T-cell (primary cell): ENCODE measurements around the gene FREM3. TPM values are rescaled to one million over a fixed set of nuclear protein-coding genes. Genes with fewer than 3 reads are reported as not detected.
"Not testable (repeated sequence)": the region's sequence is repeated elsewhere in the genome, so short reads cannot be mapped to it uniquely, and the experiment has no call there.

Source experiments
- ATAC-seq, 4 experiments: fragments of 200-7000 bp in 3 of 4; fragments of 150-1000 bp in 1 of 4; cut with Tn5 transposase; replicated peaks in 1 of 4; 1 replicate in 3 of 4; 2 replicates in 1 of 4; pipeline ENCODE4 v1.10.0; 2021; ENCODE audit warnings: moderate library complexity in 3 of 4, mild to moderate bottlenecking in 2 of 4, moderate number of reproducible peaks in 1 of 4
- CTCF ChIA-PET, 2 donors: fragments of 300-600 bp; sonication (Branson Sonifier 250); formaldehyde crosslinking; loops; one replicate each; lab custom pipeline; 2022; ENCODE audit warnings: antibody characterized with exemption in 2 of 2; lab: Charles Lee
- POLR2A ChIA-PET, 2 donors: fragments of 300-600 bp; sonication (Branson Sonifier 250); formaldehyde crosslinking; loops; one replicate each; lab custom pipeline; 2022; ENCODE audit warnings: antibody characterized with exemption in 2 of 2; lab: Charles Lee
- DNase-seq, 35 experiments: peaks; one replicate each; pipeline versions ENCODE4 v3.0.0 to v3.0.0-alpha.2; 2013 to 2023
- H3K27ac ChIP-seq: one replicate; pipeline ENCODE4 v1.5.1; 2013; ENCODE audit warnings: low read length
- H3K27me3 ChIP-seq, 2 experiments: replicated peaks in 1 of 2; 1 replicate in 1 of 2; 2 replicates in 1 of 2; pipeline versions ENCODE4 v1.6.1 to v1.7.0; 2013; ENCODE audit warnings: low read length in 1 of 2, mixed read lengths in 1 of 2; ENCODE audit not compliant: control insufficient read depth in 2 of 2, insufficient read depth in 2 of 2; ENCODE audit errors: extremely low read depth in 1 of 2
- H3K36me3 ChIP-seq, 2 donors: 1 replicate in 1 of 2; 2 replicates in 1 of 2; pipeline versions ENCODE4 v1.6.1 to v1.7.0; 2013; ENCODE audit warnings: low read length in 1 of 2; ENCODE audit not compliant: control insufficient read depth in 2 of 2, insufficient read depth in 1 of 2; ENCODE audit errors: extremely low read depth in 1 of 2
- H3K4me1 ChIP-seq, 2 experiments: 1 replicate in 1 of 2; 2 replicates in 1 of 2; pipeline versions ENCODE4 v1.6.1 to v1.7.0; 2013; ENCODE audit warnings: low read length in 2 of 2, mixed read lengths in 1 of 2; ENCODE audit not compliant: insufficient read depth in 2 of 2, control insufficient read depth in 1 of 2; ENCODE audit errors: extremely low read depth in 1 of 2
- H3K4me3 ChIP-seq, 2 donors: 1 replicate in 1 of 2; 2 replicates in 1 of 2; pipeline versions ENCODE4 v1.5.1 to v1.7.0; 2013; ENCODE audit warnings: mild to moderate bottlenecking in 2 of 2, low read length in 1 of 2, moderate library complexity in 1 of 2; ENCODE audit not compliant: control insufficient read depth in 1 of 2; ENCODE audit errors: extremely low read depth in 1 of 2
- H3K9me3 ChIP-seq: 2 replicates; pipeline ENCODE4 v1.7.0; 2013
- H3K27ac Mint-ChIP-seq, 2 donors: one replicate each; pipeline ENCODE4 v1.8.0; 2020 to 2021; ENCODE audit warnings: mild to moderate bottlenecking in 2 of 2, mixed read lengths in 2 of 2
- H3K27me3 Mint-ChIP-seq, 2 donors: one replicate each; pipeline ENCODE4 v1.8.0; 2021 to 2022; ENCODE audit warnings: mixed read lengths in 2 of 2
- H3K36me3 Mint-ChIP-seq: one replicate; pipeline ENCODE4 v1.8.0; 2021; ENCODE audit warnings: mixed read lengths
- H3K4me1 Mint-ChIP-seq, 3 donors: one replicate each; pipeline ENCODE4 v1.8.0; 2020 to 2022; ENCODE audit warnings: mixed read lengths in 3 of 3, mild to moderate bottlenecking in 1 of 3
- H3K4me3 Mint-ChIP-seq, 3 donors: one replicate each; pipeline ENCODE4 v1.8.0; 2020 to 2022; ENCODE audit warnings: mild to moderate bottlenecking in 3 of 3, mixed read lengths in 3 of 3, moderate library complexity in 3 of 3
- H3K9me3 Mint-ChIP-seq, 3 donors: one replicate each; pipeline ENCODE4 v1.8.0; 2020 to 2022; ENCODE audit warnings: mixed read lengths in 3 of 3
- WGBS: methylation state at CpG from one replicate; pipeline ENCODE4 v1.1.5; 2013; ENCODE audit warnings: missing lambda C conversion rate; ENCODE audit not compliant: insufficient coverage; 5-methylcytosine and 5-hydroxymethylcytosine counted together
- total RNA-seq, 35 experiments: library from RNA in 6 of 35; stranded (reverse) in 6 of 35; fragments of 120-200 nt in 1 of 35; gene quantifications; one replicate each; pipeline versions ENCODE4 v1.2.1 to v1.2.4 and lab custom pipeline; 2013 to 2026

Gene FREM3
- total RNA-seq, 5 donors from 2014 or later (not counting 1 experiment from before 2014, with no cell fraction given), result 0.09 to 0.43 (median 0.21) TPM; not detected in 1

DNA sequence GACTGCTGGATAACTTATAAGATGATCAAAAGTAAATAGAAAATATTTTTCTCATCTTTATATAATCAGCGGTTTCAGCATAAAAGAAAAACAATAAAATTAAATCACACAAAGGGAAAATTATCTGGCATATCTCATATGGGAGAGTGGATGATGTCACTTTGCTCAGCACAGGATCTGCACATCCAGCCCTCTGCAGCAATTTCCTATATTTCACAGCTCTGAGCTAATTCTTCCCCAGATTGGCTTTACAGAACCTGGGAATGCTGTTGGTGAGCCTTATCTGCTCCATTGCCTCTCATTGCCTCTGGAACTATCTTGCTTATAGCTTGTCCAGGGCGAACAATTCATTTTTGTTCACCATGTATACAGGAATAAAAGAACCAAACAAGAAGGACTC, 21.0 kb downstream of the FREM3 start:
- Histone ChIP-seq H3K36me3 (no peaks in the 10 kb centered on the region), H3K4me1 (no peaks in the 10 kb centered on the region), H3K27ac (no peak overlapping the region), H3K27me3 (no peaks in the 10 kb centered on the region), H3K4me3 (no peak overlapping the region), H3K9me3 (no peaks in the 10 kb centered on the region)
- H3K4me3 Mint-ChIP-seq, result no peak overlapping the region
- no peak for ATAC-seq
- no peaks in the 10 kb centered on the region for H3K4me1 Mint-ChIP-seq
- peaks cover 4 to 5% of the 10 kb centered on the region in 2 donors for H3K27me3 Mint-ChIP-seq
- CTCF ChIA-PET, result no interaction called here
- H3K9me3 Mint-ChIP-seq, result peaks cover 7 to 27% (median 10%) of the 10 kb centered on the region in 3 donors
- peaks cover 10% of the 10 kb centered on the region for H3K36me3 Mint-ChIP-seq
- no CpG with 5 or more reads among the region's 2 CpGs for WGBS
- POLR2A ChIA-PET, result interaction anchor here in 1 of 2 donors (0.5 kb wide), 1 partner anchor 22 kb away, joined by 5 read pairs; no protein-coding TSS in a partner anchor
- no peak overlapping the region for H3K27ac Mint-ChIP-seq
- DNase-seq, result no peak

DNA sequence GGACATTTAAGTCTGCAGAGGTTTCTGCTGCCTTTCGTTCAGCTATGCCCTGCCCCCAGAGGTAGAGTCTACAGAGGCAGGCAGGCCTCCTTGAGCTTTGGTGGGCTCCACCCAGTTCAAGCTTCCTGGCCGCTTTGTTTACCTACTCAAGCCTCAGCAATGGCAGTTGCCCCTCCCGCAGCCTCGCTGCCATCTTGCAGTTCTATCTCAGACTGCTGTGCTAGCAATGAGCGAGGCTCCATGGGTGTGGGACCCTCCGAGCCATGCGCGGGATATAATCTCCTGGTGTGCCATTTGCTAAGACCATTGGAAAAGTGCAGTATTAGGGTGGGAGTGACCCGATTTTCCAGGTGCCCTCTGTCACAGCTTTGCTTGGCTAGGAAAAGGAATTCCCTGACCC, 26.8 kb downstream of the FREM3 start:
- H3K4me3 ChIP-seq, H3K4me1 Mint-ChIP-seq, H3K27ac Mint-ChIP-seq, H3K27me3 Mint-ChIP-seq, POLR2A ChIA-PET, H3K27ac ChIP-seq, H3K9me3 ChIP-seq, CTCF ChIA-PET, DNase-seq, H3K36me3 Mint-ChIP-seq, H3K4me3 Mint-ChIP-seq, H3K27me3 ChIP-seq, H3K36me3 ChIP-seq, H3K4me1 ChIP-seq, ATAC-seq: not testable (repeated sequence)
- peaks cover 0 to 12% (median 0%) of the 10 kb centered on the region in 3 donors for H3K9me3 Mint-ChIP-seq
- WGBS, result 93% methylated on average over 8 of the region's 9 CpGs

DNA sequence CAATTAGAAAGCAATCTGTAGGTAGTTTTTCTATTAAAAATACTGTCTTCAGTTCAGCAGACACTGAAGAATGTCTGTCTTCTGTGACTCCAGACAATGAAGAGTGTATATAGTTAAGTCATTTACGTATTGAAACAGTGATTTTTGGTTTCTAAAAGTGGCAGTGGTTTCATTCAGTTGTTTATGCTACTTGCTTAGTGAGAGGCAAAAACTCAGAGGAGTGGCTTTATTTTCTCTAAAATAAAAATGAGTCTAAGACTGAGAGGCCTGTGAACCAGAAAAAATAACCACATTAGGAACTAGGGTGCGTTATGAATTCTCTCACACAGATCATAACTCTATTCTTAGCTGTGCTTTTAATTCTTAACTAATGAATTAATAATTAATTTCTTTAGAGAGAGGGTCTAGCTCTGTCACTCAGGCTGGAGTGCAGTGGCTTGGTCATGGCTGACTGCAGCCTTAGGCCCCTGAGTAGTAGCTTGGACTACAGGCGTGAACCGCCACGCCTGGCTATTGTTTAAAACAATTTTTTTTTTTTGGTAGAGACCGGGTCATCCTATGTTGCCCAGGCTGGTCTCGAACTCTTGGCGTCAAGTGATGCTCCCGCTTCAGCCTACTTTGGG, 31.4 kb downstream of the FREM3 start:
- POLR2A ChIA-PET, result no interaction called here
- peaks cover 7% of the 10 kb centered on the region for H3K36me3 Mint-ChIP-seq
- H3K4me3 Mint-ChIP-seq, result no peak overlapping the region

DNA sequence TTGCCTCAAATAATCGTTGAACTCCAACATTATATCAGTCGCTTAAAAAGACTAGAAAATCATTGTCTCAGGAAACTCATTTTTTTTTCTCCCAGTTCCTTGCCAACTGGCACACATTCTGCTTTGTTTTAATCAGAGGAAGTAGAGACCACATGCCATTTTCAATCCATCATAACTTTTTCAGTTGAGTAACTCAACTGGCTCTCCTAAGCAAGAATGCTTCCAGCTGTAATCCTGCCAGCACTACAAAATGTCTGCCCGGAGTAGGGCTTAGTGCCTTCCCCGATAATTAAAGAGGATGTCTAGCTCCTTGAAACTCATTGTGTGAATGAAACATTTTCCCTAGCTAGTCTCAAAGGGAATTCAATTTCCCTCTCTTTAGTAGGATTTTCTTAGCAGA, 33.0 kb downstream of the FREM3 start:
- no peak overlapping the region for H3K27ac Mint-ChIP-seq
- 28% methylated on average over 2 of the region's 4 CpGs for WGBS
- H3K4me1 Mint-ChIP-seq, result no peaks in the 10 kb centered on the region
- DNase-seq (no peak), ATAC-seq (no peak)
- Histone ChIP-seq H3K36me3 (no peaks in the 10 kb centered on the region), H3K27ac (no peak overlapping the region), H3K9me3 (no peaks in the 10 kb centered on the region), H3K4me3 (no peak overlapping the region), H3K4me1 (no peaks in the 10 kb centered on the region), H3K27me3 (no peaks in the 10 kb centered on the region)
- H3K9me3 Mint-ChIP-seq, result peaks cover 7 to 9% (median 8%) of the 10 kb centered on the region in 3 donors
- H3K27me3 Mint-ChIP-seq, result no peaks in the 10 kb centered on the region
- ChIA-PET POLR2A (no interaction called here), CTCF (no interaction called here)
- H3K4me3 Mint-ChIP-seq, result no peak overlapping the region
- peaks cover 11% of the 10 kb centered on the region for H3K36me3 Mint-ChIP-seq

More for the DNA sequence above, 31.4 kb downstream of the FREM3 start:
- WGBS, result 93% methylated on average over 3 of the region's 9 CpGs
- Histone ChIP-seq H3K4me3 (no peak overlapping the region), H3K36me3 (no peaks in the 10 kb centered on the region), H3K4me1 (no peaks in the 10 kb centered on the region), H3K9me3 (no peaks in the 10 kb centered on the region), H3K27me3 (no peaks in the 10 kb centered on the region), H3K27ac (no peak overlapping the region)
- CTCF ChIA-PET, result no interaction called here
- H3K27me3 Mint-ChIP-seq, result no peaks in the 10 kb centered on the region
- peaks cover 0 to 3% (median under 1%) of the 10 kb centered on the region in 3 donors for H3K9me3 Mint-ChIP-seq
- no peak overlapping the region for H3K27ac Mint-ChIP-seq
- ATAC-seq (no peak), DNase-seq (no peak)
- H3K4me1 Mint-ChIP-seq, result no peaks in the 10 kb centered on the region

DNA sequence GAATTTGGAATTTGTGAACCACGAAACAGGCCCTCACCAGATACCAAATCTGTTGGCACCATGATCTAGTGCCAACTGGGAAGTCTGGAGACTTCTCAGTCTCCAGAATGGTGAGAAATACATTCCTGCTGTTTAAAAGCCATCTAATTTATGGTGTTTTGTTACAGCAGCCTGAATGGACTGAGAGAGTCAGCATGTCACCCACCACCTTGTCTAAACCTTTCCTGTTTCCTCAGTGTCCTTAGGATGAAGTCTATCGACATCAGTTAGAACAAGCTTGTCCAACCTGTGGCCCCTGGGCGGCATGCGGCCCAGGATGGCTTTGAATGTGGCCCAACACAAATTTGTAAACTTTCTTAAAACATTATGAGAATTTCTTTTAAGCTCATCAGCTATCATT, 42.1 kb downstream of the FREM3 start:
- no peak overlapping the region for H3K27ac Mint-ChIP-seq
- H3K4me1 Mint-ChIP-seq, result no peaks in the 10 kb centered on the region
- DNase-seq, result no peak
- POLR2A ChIA-PET, result no interaction called here
- CTCF ChIA-PET, result interaction anchor here in 1 of 2 donors (0.6 kb wide), 1 partner anchor 100 kb away, joined by 3 read pairs; no protein-coding TSS in a partner anchor
- WGBS, result 100% methylated on average over 1 of the region's 4 CpGs
- Histone ChIP-seq H3K27me3 (no peaks in the 10 kb centered on the region), H3K4me1 (no peaks in the 10 kb centered on the region), H3K27ac (no peak overlapping the region), H3K4me3 (no peak overlapping the region), H3K9me3 (no peaks in the 10 kb centered on the region), H3K36me3 (no peaks in the 10 kb centered on the region)
- no peak for ATAC-seq
- no peak overlapping the region for H3K4me3 Mint-ChIP-seq
- no peaks in the 10 kb centered on the region for H3K27me3 Mint-ChIP-seq
- H3K9me3 Mint-ChIP-seq, result peaks cover 3 to 13% (median 7%) of the 10 kb centered on the region in 3 donors
- no peaks in the 10 kb centered on the region for H3K36me3 Mint-ChIP-seq

DNA sequence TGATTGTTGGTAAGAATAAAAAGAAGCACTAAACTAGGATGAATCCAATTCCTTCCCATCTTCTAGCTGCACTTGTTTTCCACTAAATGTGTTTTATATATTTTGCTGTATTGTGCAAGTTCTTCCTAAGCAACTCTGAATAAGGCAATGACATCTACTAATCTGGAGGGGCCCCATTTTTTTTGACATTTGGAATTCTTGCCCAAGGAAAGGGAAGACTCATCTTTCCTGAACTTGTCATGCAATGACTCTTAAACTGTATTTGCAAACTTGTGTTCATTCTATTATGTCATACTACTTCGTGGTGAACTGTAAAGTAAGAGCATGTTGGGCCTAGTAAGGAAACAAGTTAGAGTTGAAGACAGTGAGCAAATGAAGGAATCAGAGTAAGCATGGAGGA, 45.9 kb downstream of the FREM3 start:
- POLR2A ChIA-PET, result no interaction called here
- no peaks in the 10 kb centered on the region for H3K36me3 Mint-ChIP-seq
- ATAC-seq (no peak), DNase-seq (no peak)
- H3K4me3 Mint-ChIP-seq, result no peak overlapping the region
- no peak overlapping the region for H3K27ac ChIP-seq
- no CpG with 5 or more reads among the region's 1 CpG for WGBS
- no peaks in the 10 kb centered on the region for H3K27me3 Mint-ChIP-seq
- H3K36me3 ChIP-seq, result no peaks in the 10 kb centered on the region
- CTCF ChIA-PET, result no interaction called here
- H3K9me3 ChIP-seq, result no peaks in the 10 kb centered on the region
- no peaks in the 10 kb centered on the region for H3K4me1 ChIP-seq
- H3K4me1 Mint-ChIP-seq, result no peaks in the 10 kb centered on the region
- no peaks in the 10 kb centered on the region for H3K27me3 ChIP-seq
- H3K27ac Mint-ChIP-seq, result no peak overlapping the region
- peaks cover 0 to 7% (median 0%) of the 10 kb centered on the region in 3 donors for H3K9me3 Mint-ChIP-seq
- no peak overlapping the region for H3K4me3 ChIP-seq
